Fibroblast of villous mesenchyme (primary cell): ENCODE results near the gene TFPI. TPM values are rescaled to one million over a fixed set of nuclear protein-coding genes. Genes with fewer than 3 reads are reported as not detected.
"Not testable (repeated sequence)": the region's sequence is repeated elsewhere in the genome, so short reads cannot be mapped to it uniquely, and the experiment has no call there.

ENCODE experiments used
- DNase-seq: peaks from one replicate; pipeline ENCODE4 v3.0.0-alpha.2; 2010; ENCODE audit warnings: low read depth
- H3K4me3 ChIP-seq: 2 replicates; pipeline ENCODE4 v1.5.1; 2011; ENCODE audit warnings: low read depth, mild to moderate bottlenecking, low read length
- CTCF ChIP-seq: IDR thresholded peaks from 2 replicates; pipeline ENCODE4 v1.5.1; 2012; ENCODE audit warnings: low read depth, mild to moderate bottlenecking, low read length; ENCODE audit not compliant: insufficient read depth
- total RNA-seq: library from RNA; depleted of rRNA; stranded (reverse); fragments of >200 nt; gene quantifications from 2 replicates; pipeline ENCODE4 v1.2.3, GENCODE V29; 2012

TFPI gene
- total RNA-seq, 1 donor: 126 TPM

- H3K4me3 ChIP-seq: no peak overlapping the region
- TF ChIP-seq CTCF: no peak
- DNase-seq: peak; percentile 97
Observed at GRCh38 chr2:187541086-187542085, 12.8 kb downstream of the TFPI start.

DNA sequence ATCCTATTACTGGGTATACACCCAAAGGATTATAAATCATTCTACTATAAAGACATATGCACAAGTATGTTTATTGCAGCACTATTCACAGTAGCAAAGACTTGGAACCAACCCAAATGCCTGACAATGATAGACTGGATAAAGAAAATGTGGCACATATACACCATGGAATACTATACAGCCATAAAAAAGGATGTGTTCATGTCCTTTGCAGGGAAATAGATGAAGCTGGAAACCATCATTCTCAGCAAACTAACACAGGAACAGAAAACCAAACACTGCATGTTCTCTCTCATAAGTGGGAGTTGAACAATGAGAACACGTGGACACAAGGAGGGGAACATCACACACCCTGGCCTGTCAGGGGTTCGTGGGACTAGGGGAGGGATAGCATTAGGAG is 16.0 kb downstream of the TFPI start:
- DNase-seq, H3K4me3 ChIP-seq: not testable (repeated sequence)

GRCh38 chr2:187535381-187535780 is 18.9 kb downstream of the TFPI start:
- H3K4me3 ChIP-seq, DNase-seq: not testable (repeated sequence)

DNA sequence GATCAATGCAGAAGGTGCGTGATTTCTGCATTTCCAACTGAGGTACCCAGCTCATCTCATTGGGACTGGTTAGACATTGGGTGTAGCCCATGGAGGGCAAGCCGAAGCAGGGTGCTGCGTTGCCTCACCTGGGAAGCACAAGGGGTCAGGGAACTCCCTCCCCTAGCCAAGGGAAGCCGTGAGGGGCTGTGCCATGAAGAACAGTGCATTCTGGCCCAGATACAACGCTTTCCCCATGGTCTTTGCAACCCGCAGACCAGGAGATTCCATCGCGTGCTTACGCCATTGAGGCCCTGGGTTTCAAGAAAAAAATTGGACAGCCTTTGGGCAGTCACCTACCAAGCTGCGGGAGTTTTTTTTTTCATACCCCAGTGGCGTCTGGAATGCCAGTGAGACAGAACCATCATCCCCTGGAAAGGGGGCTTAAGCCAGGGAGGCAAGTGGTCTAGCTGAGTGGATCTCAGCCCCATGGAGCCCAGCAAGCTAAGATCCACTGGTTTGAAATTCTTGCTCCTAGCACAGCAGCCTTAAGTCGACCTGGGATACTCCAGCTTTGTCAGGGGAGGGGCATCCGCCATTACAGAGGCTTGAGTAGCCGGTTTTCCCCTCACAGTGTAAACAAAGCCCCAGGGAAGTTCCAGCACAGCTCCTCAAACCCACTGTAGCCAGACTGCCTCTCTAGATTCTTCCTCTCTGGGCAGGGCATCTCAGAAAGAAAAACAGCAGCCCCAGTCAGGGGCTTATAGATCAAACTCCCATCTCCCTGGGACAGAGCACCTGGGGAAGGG is 21.7 kb downstream of the TFPI start:
- TF ChIP-seq CTCF: no peak
- no peak overlapping the region for H3K4me3 ChIP-seq
- no peak for DNase-seq

GRCh38 chr2:187529977-187530721 is 24.1 kb downstream of the TFPI start:
- peak; percentile 57 for DNase-seq
- no peak for TF ChIP-seq CTCF
- no peak overlapping the region for H3K4me3 ChIP-seq

DNA sequence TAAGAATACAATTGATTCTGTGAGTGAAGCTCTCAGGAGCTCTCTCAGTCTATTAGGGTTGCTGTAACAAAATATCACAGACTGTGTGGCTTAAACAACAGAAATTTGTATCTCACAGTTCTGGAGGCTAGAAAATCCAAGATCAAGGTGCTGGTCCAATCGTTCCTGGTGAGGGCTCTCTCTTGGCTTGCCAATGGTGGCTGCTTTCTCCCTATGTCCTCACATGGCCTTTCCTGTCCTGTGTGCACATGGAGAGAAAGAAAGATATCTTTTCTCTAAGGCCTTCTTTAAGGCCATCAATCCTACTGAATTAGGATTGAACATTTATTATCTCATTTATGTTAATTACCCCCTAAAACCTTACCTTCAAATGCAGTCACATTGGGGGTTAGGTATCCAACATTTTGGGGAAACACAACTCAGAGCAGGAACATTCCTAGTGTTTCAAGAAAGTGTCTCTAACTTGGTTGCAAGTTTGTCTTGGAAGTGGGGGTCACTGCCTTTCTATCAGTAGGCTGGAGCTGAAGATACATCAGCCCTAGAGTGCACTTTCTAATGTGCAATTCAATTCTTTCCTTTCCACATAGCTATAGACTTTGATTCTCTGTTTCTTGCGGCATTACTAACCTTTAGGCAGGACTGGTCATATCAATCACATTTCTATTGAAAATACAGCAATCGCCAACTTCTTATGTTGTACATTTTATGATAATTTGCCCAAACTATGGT is 24.8 kb downstream of the TFPI start:
- DNase-seq: no peak
- TF ChIP-seq CTCF: no peak
- H3K4me3 ChIP-seq: no peak overlapping the region

GRCh38 chr2:187528042-187528441 is 26.2 kb downstream of the TFPI start:
- no peak overlapping the region for H3K4me3 ChIP-seq
- TF ChIP-seq CTCF: no peak

More at GRCh38 chr2:187528042-187528441, 26.2 kb downstream of the TFPI start:
- DNase-seq: no peak
